RWPE2 (cell line): ENCODE measurements around the gene B4GAT1.
A peak's percentile ranks its signal among the peaks of the same experiment; 100 is the strongest.
"Not testable (repeated sequence)": the region's sequence is repeated elsewhere in the genome, so short reads cannot be mapped to it uniquely, and the experiment has no call there.

Experiments
- ATAC-seq: fragments of 200-7000 bp; cut with Tn5 transposase; 3 replicates; pipeline ENCODE4 v1.9.1; 2021; ENCODE audit warnings: low read depth
- DNase-seq: peaks from one replicate; pipeline ENCODE4 v3.0.0-alpha.2; 2020; ENCODE audit warnings: low spot score
- H3K27ac ChIP-seq: fragments of 450-650 bp; 2 replicates; pipeline ENCODE4 v1.5.1; 2017; ENCODE audit warnings: mild to moderate bottlenecking; ENCODE audit not compliant: poor library complexity, severe bottlenecking
- H3K27me3 ChIP-seq: fragments of 250-450 bp; sonication (Bioruptor Pico); 2 replicates; pipeline ENCODE4 v1.5.1; 2021; ENCODE audit warnings: mild to moderate bottlenecking, moderate library complexity; ENCODE audit not compliant: insufficient read depth, poor library complexity, severe bottlenecking
- H3K36me3 ChIP-seq: fragments of 250-450 bp; sonication (Bioruptor Pico); 2 replicates; pipeline ENCODE4 v1.5.1; 2020; ENCODE audit warnings: low read depth, mild to moderate bottlenecking, moderate library complexity
- H3K4me1 ChIP-seq: fragments of 250-450 bp; sonication (Bioruptor Pico); 2 replicates; pipeline ENCODE4 v1.5.1; 2021; ENCODE audit warnings: mild to moderate bottlenecking, moderate library complexity; ENCODE audit not compliant: insufficient read depth, poor library complexity, severe bottlenecking
- H3K4me3 ChIP-seq: fragments of 250-450 bp; sonication (Bioruptor Pico); 2 replicates; pipeline ENCODE4 v1.5.1; 2021; ENCODE audit warnings: mild to moderate bottlenecking, moderate library complexity; ENCODE audit not compliant: severe bottlenecking
- H3K9me3 ChIP-seq: fragments of 250-450 bp; sonication (Bioruptor Pico); 2 replicates; pipeline ENCODE4 v1.5.1; 2021; ENCODE audit warnings: mild to moderate bottlenecking, moderate library complexity; ENCODE audit not compliant: severe bottlenecking
- CTCF ChIP-seq: fragments of 450-650 bp; IDR thresholded peaks from one replicate; pipeline ENCODE4 v1.5.1; 2017; ENCODE audit warnings: mild to moderate bottlenecking, moderate library complexity; ENCODE audit not compliant: poor library complexity, severe bottlenecking

The B4GAT1 gene

GRCh38 chr11:66359662-66360087 is 12.2 kb upstream of the B4GAT1 start:
- Histone ChIP-seq H3K36me3 (peaks cover 9% of the 10 kb centered on the region; the same call in 1 of the 2 replicates), H3K27ac (no peak overlapping the region)
- DNase-seq, result no peak

GRCh38 chr11:66350560-66351235 is 3.3 kb upstream of the B4GAT1 start:
- not testable (repeated sequence) for H3K9me3 ChIP-seq, H3K27me3 ChIP-seq, H3K4me1 ChIP-seq, H3K27ac ChIP-seq, ATAC-seq, H3K4me3 ChIP-seq, DNase-seq, H3K36me3 ChIP-seq

More at GRCh38 chr11:66359662-66360087, 12.2 kb upstream of the B4GAT1 start:
- H3K4me3 ChIP-seq, result no peak overlapping the region
- TF ChIP-seq CTCF, result no peak
- no peak for ATAC-seq
- H3K27me3 ChIP-seq, result no peaks in the 10 kb centered on the region
- H3K9me3 ChIP-seq, result no peaks in the 10 kb centered on the region
- H3K4me1 ChIP-seq, result no peaks in the 10 kb centered on the region

GRCh38 chr11:66349084-66349386 is 1.6 kb upstream of the B4GAT1 start:
- peaks cover 10% of the 10 kb centered on the region for H3K4me1 ChIP-seq
- no peak for TF ChIP-seq CTCF
- H3K4me3 ChIP-seq, result no peak overlapping the region
- no peaks in the 10 kb centered on the region for H3K9me3 ChIP-seq
- no peak overlapping the region for H3K27ac ChIP-seq
- no peak for ATAC-seq
- no peaks in the 10 kb centered on the region for H3K27me3 ChIP-seq
- 0 out of 2 replicates have a peak, but pooled peaks cover 2% of the 10 kb centered on the region for H3K36me3 ChIP-seq
- DNase-seq, result no peak

GRCh38 chr11:66346476-66347424 is 679 bp downstream of the B4GAT1 start:
- TF ChIP-seq CTCF, result no peak
- Histone ChIP-seq H3K27ac (peak overlapping the region; percentile 59), H3K9me3 (no peaks in the 10 kb centered on the region), H3K4me3 (peak overlapping the region; percentile 85), H3K27me3 (no peaks in the 10 kb centered on the region), H3K36me3 (peaks cover 12% of the 10 kb centered on the region; the same call in 1 of the 2 replicates), H3K4me1 (peaks cover 21% of the 10 kb centered on the region)
- DNase-seq (no peak), ATAC-seq (peak; percentile 9; the same call in 1 of the 3 replicates)

- Histone ChIP-seq H3K9me3 (no peaks in the 10 kb centered on the region), H3K4me3 (peak overlapping the region; percentile 56), H3K4me1 (peaks cover 21% of the 10 kb centered on the region), H3K27ac (peak overlapping the region; percentile 59), H3K36me3 (peaks cover 12% of the 10 kb centered on the region; the same call in 1 of the 2 replicates), H3K27me3 (no peaks in the 10 kb centered on the region)
- no peak for TF ChIP-seq CTCF
- no peak for DNase-seq
- ATAC-seq, result no peak
Observed at GRCh38 chr11:66345316-66345649, 2.1 kb downstream of the B4GAT1 start.
